Karpas-422 (cell line): ENCODE measurements around the gene TPP1. TPM values are rescaled to one million over a fixed set of nuclear protein-coding genes. Genes with fewer than 3 reads are reported as not detected.

Experiments
- DNase-seq: peaks from one replicate; pipeline ENCODE4 v3.0.0-alpha.2; 2015
- H2AFZ ChIP-seq: fragments of 200-600 bp; sonication (generic); 2 replicates; pipeline ENCODE4 v1.6.1; 2014; ENCODE audit warnings: antibody characterized with exemption, low read length, mixed read lengths
- H3K27ac ChIP-seq: fragments of 200-600 bp; sonication (generic); 2 replicates; pipeline ENCODE4 v1.5.1; 2014; ENCODE audit warnings: mild to moderate bottlenecking, low read length, moderate library complexity
- H3K27me3 ChIP-seq: fragments of 200-600 bp; sonication (generic); 2 replicates; pipeline ENCODE4 v1.6.1; 2014; ENCODE audit warnings: low read length, mixed read lengths
- H3K36me3 ChIP-seq: fragments of 200-600 bp; sonication (generic); 2 replicates; pipeline ENCODE4 v1.6.1; 2014; ENCODE audit warnings: low read length, mixed read lengths; ENCODE audit not compliant: insufficient read depth
- H3K4me1 ChIP-seq: fragments of 200-600 bp; sonication (generic); 2 replicates; pipeline ENCODE4 v1.6.1; 2014; ENCODE audit warnings: mild to moderate bottlenecking, low read length, mixed read lengths
- H3K4me2 ChIP-seq: fragments of 200-600 bp; sonication (generic); 2 replicates; pipeline ENCODE4 v1.6.1; 2014; ENCODE audit warnings: low read length, low read depth, mild to moderate bottlenecking; ENCODE audit not compliant: poor library complexity, severe bottlenecking
- H3K4me3 ChIP-seq: fragments of 200-600 bp; sonication (generic); 2 replicates; pipeline ENCODE4 v1.5.1; 2014; ENCODE audit warnings: mild to moderate bottlenecking, antibody characterized with exemption, low read length, mixed read lengths
- H3K79me2 ChIP-seq: fragments of 200-600 bp; sonication (generic); 2 replicates; pipeline ENCODE4 v1.6.1; 2014; ENCODE audit warnings: mild to moderate bottlenecking, low read length, mixed read lengths
- H3K9ac ChIP-seq: fragments of 200-600 bp; sonication (generic); 2 replicates; pipeline ENCODE4 v1.6.0; 2014; ENCODE audit warnings: low read length
- H3K9me2 ChIP-seq: fragments of 200-600 bp; sonication (generic), shearing (Covaris generic); replicated peaks from 2 replicates; pipeline ENCODE4 v1.6.0; 2014; ENCODE audit warnings: mild to moderate bottlenecking, low read length, moderate library complexity; ENCODE audit not compliant: insufficient read depth
- H3K9me3 ChIP-seq: fragments of 300-700, 200-600 bp; sonication (generic); 2 replicates; pipeline ENCODE4 v1.6.1; 2014; ENCODE audit warnings: low read length, mixed read lengths
- H4K20me1 ChIP-seq: fragments of 200-600 bp; sonication (generic); 2 replicates; pipeline ENCODE4 v1.6.1; 2014; ENCODE audit warnings: mild to moderate bottlenecking, antibody characterized with exemption, low read length, low read depth; ENCODE audit not compliant: insufficient read depth
- total RNA-seq: library from RNA; depleted of rRNA; stranded (reverse); fragments of >200 nt; shearing (Covaris generic); gene quantifications from 2 replicates; pipeline ENCODE4 v1.2.3, GENCODE V29; 2014; ENCODE audit warnings: low replicate concordance; rRNA removed

TPP1 gene
- 41.5 and 45.5 TPM in 2 replicates for total RNA-seq

DNA sequence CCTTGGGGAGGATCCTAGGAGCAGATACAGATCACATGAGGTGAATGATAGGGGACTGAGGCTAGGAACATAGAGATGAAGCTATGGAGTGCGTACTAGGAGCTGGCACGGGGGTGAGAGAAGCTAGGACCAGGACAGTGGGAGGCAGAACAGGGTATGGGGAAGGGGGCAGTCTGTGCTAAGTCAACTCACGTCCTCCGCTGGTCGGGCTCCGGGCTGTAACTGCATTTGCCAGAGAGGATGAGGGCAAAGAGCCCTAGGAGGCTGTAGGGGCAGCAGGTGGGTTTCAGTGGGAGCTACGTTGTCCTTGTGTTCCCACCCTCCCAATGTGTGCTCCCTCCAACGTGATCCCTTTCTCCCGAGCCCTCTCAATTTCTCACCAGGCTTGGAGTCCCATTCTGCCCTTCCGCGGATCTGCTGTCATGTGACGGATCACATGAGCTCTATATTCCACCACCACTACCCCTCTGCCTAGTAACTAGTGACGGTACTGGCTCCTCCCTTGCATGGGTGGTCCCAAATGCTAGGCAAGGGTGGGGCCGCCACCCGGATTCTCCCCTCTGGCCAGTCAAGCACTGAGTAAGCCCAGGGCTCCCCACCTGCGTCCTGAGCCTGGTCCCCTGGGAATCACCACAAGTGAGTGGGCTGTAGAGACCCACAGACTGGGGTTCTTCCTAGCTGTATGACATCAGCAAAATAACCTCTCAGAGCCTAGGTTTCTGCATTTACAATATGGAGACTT, at the start of gene TPP1:
Gene TPP1, minus strand, starts transcription at position 419 of the 742 bp plus-strand sequence. Its CDS starts 22 bp downstream, at position 397.
- Histone ChIP-seq H3K36me3 (no peaks in the 10 kb centered on the region), H3K27ac (no peak within 1 kb of the TSS), H3K4me1 (peaks cover 21% of the 10 kb centered on the region), H3K79me2 (peaks cover 14% of the 10 kb centered on the region), H3K9ac (peak within 1 kb of the TSS; percentile 85), H3K9me3 (no peaks in the 10 kb centered on the region), H3K9me2 (no peaks in the 10 kb centered on the region), H3K4me2 (peak within 1 kb of the TSS; percentile 100), H2AFZ (peak within 1 kb of the TSS; percentile 81; the same call in 1 of the 2 replicates), H3K4me3 (peak within 1 kb of the TSS; percentile 99), H3K27me3 (no peaks in the 10 kb centered on the region), H4K20me1 (no peaks in the 10 kb centered on the region)
- DNase-seq: peak; percentile 96

DNA sequence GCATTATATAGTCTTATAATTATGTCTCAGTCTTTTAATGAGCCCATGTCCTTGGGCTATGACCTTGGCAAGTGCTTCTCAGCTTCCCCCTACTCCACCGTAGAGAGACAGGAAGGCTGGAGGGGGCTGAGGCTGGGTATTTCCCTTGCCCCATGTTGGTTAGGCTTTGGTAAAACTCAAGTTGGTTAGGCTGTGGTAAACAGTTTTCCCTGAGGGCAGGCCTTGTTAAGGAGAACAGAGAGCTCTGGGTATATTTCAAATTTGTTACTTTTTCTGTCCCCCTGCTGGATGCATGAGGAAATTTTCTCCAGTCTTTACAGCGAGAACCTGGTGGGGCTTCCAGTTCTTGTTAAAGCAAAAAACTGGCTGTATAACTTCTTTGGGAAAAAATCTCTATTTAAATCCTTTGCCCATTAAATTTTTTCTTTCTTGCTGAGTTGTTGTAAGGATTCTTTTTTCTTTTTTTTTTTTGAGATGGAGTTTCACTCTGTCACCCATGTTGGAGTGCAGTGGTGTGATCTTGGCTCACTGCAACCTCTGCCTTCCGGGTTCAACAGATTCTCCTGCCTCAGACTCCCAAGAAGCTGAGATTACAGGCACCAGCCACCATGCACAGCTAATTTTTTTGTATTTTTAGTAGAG, 48.6 kb upstream of the TPP1 start:
- Histone ChIP-seq H3K9me2 (no peaks in the 10 kb centered on the region), H3K36me3 (no peaks in the 10 kb centered on the region), H3K4me2 (no peak overlapping the region), H4K20me1 (no peaks in the 10 kb centered on the region), H3K79me2 (no peaks in the 10 kb centered on the region), H3K4me1 (no peaks in the 10 kb centered on the region), H3K27me3 (no peaks in the 10 kb centered on the region), H3K9me3 (no peaks in the 10 kb centered on the region), H3K27ac (no peak overlapping the region), H3K9ac (no peak overlapping the region), H2AFZ (no peak overlapping the region), H3K4me3 (no peak overlapping the region)
- peak; percentile 75 for DNase-seq

DNA sequence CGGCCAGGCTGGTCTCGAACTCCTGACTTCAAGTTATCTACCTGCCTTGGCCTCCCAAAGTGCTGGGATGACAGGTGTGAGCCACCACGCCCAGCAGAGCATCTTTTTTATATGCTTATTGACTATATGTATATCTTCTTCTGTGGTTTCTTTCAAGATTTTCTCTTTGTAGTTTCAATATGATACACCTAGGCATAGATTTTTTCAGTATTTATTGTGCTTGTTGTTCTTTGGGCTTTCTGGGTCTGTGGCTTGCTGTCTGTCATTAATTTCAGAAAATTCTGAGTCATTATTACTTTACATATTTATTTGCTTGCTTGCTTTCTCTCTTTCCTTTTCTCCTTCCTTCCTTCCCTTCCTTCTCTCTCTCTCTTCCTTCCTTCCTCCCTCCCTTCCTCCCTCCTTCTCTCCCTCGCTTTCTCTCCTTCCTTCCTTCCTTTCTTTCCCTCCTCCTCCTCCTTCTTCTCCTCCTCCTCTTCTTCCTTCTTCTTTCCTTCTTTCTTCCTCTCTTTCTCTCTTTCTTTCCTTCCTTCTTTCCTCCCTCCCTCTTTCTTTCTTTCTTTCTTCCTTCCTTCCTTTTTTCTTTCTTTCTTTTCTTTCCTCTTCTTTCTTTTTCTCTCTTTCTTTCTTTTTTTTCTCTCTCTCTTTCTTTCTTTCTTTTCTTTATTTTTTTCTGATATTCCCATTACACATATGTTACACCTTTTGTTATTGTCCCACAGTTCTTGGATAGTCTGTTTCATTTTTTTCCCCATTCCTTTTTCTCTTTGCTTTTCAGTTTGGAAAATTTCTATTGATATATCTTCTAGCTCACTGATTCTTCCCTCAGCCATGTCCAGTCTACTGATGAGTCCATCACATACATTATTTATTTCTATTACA, 47.3 kb upstream of the TPP1 start:
- Histone ChIP-seq H3K4me1 (no peaks in the 10 kb centered on the region), H3K36me3 (no peaks in the 10 kb centered on the region), H3K9me2 (no peaks in the 10 kb centered on the region), H3K9ac (no peak overlapping the region), H3K79me2 (no peaks in the 10 kb centered on the region), H3K27me3 (no peaks in the 10 kb centered on the region), H2AFZ (no peak overlapping the region), H4K20me1 (no peaks in the 10 kb centered on the region), H3K27ac (no peak overlapping the region), H3K4me3 (no peak overlapping the region), H3K4me2 (no peak overlapping the region), H3K9me3 (no peaks in the 10 kb centered on the region)
- DNase-seq: no peak

DNA sequence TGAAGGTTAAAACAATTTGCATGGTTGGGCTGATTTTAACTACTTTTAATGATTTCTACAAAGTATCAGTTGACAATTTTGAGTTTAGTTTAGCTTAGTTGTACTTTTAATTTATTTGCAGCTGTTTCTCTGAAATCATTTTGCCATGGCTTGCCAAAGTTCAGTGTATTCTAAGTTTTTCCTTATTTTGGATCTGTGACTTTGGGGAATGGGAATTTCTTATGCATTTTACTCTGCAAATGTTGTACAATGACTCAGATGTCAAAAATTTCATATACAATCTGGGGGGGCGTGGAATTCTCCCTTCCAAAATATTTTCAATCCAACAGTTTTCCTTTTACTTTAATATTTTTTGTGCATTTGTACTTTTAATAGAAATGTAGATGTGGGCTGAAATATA, 45.3 kb upstream of the TPP1 start:
- Histone ChIP-seq H3K79me2 (no peaks in the 10 kb centered on the region), H3K4me1 (no peaks in the 10 kb centered on the region), H2AFZ (no peak overlapping the region), H3K9me2 (no peaks in the 10 kb centered on the region), H3K27me3 (no peaks in the 10 kb centered on the region), H3K36me3 (no peaks in the 10 kb centered on the region), H3K4me2 (no peak overlapping the region), H3K4me3 (no peak overlapping the region), H4K20me1 (no peaks in the 10 kb centered on the region), H3K27ac (no peak overlapping the region), H3K9ac (no peak overlapping the region), H3K9me3 (no peaks in the 10 kb centered on the region)
- no peak for DNase-seq

DNA sequence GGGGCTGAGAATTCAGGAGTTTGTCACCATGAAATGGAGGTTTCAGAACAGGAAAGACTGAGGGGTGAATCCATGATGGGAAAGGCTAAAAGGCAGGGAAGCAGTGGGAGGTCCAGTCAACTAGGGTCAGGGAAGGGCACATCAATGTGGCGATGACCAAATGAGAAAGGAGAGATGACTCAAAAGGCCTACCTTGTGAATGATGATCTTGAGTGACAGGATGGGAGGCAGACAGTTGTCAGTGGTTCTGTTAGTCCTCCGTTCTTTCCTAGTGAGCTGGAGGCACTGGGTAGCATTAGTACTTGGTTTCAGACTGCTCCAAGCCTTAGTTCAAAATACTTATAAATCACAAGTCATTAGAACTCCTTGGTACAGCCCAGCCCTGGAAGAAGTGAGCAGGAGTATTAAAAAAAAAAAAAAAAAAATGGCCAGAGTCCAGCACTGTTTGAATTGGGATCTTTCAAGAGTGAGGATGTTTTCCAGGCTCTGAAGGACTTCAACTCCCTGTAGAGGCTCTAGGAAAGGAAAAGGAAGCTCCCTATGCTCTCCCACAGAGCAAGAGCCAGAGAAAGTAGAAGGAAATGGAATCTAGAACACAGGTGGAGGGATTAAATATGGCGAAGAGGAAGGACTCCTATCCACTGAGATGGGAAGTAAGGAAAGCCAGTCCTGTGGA, 44.7 kb upstream of the TPP1 start:
- Histone ChIP-seq H3K4me2 (no peak overlapping the region), H2AFZ (no peak overlapping the region), H3K79me2 (no peaks in the 10 kb centered on the region), H3K4me1 (no peaks in the 10 kb centered on the region), H3K27me3 (no peaks in the 10 kb centered on the region), H3K4me3 (no peak overlapping the region), H3K9me2 (no peaks in the 10 kb centered on the region), H3K27ac (no peak overlapping the region), H4K20me1 (no peaks in the 10 kb centered on the region), H3K36me3 (no peaks in the 10 kb centered on the region), H3K9me3 (no peaks in the 10 kb centered on the region), H3K9ac (no peak overlapping the region)
- DNase-seq: no peak

DNA sequence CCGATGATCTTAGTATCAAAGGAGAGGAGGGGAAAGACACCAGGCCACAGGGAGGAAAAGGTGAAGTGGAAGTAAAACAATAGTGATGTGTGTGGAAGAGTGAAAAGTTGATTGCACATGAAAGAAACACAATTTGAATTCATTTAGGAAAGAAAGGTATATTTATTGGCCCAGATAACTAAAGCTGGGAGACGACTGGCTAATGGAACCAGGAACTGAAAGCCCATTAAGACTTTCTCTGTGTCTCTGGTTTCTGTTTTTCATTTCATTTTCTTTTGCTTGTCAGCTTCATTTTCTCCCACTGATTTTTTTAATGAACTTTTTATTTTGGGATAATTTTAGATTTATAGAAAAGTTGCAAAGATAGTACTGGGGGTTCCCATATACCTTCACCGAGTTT, 41.5 kb upstream of the TPP1 start:
- H4K20me1 ChIP-seq: no peaks in the 10 kb centered on the region
- H3K4me1 ChIP-seq: no peaks in the 10 kb centered on the region
- H2AFZ ChIP-seq: no peak overlapping the region
- no peaks in the 10 kb centered on the region for H3K9me3 ChIP-seq
- H3K27me3 ChIP-seq: no peaks in the 10 kb centered on the region
- no peaks in the 10 kb centered on the region for H3K79me2 ChIP-seq
- H3K9me2 ChIP-seq: no peaks in the 10 kb centered on the region
- no peak overlapping the region for H3K9ac ChIP-seq
- no peak overlapping the region for H3K4me2 ChIP-seq
- H3K36me3 ChIP-seq: no peaks in the 10 kb centered on the region
- no peak overlapping the region for H3K4me3 ChIP-seq
- H3K27ac ChIP-seq: no peak overlapping the region
- DNase-seq: no peak

DNA sequence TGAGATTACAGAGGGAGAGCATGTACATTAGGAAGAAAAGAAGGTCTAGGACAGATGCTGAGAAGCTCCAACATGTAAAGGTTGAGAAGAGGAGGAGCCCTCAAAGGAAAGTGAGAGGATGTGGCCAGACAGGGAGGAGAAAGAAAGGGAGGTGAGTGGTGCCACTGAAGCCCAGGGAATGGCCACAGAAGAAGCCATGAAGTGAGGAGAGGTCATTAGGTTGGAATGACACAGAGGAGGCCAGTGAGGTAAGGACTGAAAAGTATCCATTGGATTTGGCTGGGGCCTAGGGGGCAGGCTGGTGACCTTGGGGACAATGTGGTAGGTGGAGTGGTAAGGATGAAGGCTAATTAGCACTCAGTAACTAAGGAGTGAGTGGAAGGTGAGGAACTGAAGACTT, 39.4 kb upstream of the TPP1 start:
- Histone ChIP-seq H2AFZ (no peak overlapping the region), H3K27me3 (no peaks in the 10 kb centered on the region), H3K27ac (no peak overlapping the region), H4K20me1 (no peaks in the 10 kb centered on the region), H3K79me2 (no peaks in the 10 kb centered on the region), H3K9me2 (no peaks in the 10 kb centered on the region), H3K9me3 (no peaks in the 10 kb centered on the region), H3K4me2 (no peak overlapping the region), H3K4me1 (no peaks in the 10 kb centered on the region), H3K4me3 (no peak overlapping the region), H3K36me3 (no peaks in the 10 kb centered on the region), H3K9ac (no peak overlapping the region)
- no peak for DNase-seq
